Transverse colon (tissue), 3 donors: Measurements from ENCODE around the gene TEAD4.

ENCODE experiments used
- CTCF ChIP-seq, 5 experiments: fragments of 200-600 bp in 3 of 5; fragments of 450-650 bp in 2 of 5; sonication (generic) in 3 of 5; IDR thresholded peaks; 1 replicate in 2 of 5; 2 replicates in 3 of 5; pipeline ENCODE4 v1.5.1; 2016 to 2017; ENCODE audit warnings: antibody characterized with exemption in 5 of 5, inconsistent platforms in 3 of 5, mild to moderate bottlenecking in 2 of 5, moderate library complexity in 1 of 5
- POLR2A ChIP-seq: fragments of 450-650 bp; IDR thresholded peaks from one replicate; pipeline ENCODE4 v1.6.1; 2016; ENCODE audit warnings: antibody characterized with exemption, mild to moderate bottlenecking, moderate library complexity

DNA sequence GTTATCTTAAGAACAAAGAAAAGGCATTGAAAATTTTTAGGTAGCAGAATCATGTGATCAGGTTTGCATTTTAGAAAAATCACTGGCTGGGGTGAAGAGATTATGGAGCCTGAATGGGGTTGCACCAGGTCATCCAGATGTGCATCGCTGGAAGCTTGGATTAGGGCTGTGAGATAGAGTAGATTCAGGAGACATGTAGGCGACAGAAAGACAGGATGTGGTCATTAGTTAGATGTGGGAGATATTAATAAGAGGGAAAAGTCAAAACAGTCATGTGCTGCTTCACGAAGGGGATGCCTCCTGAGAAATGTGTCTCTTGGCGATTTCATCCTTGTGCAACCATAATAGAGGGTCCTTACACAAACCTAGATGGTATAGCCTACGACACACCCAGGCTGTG lies 25.1 kb downstream of the TEAD4 start:
- no peak for TF ChIP-seq CTCF (IDR thresholded peaks at IDR 0.05)
- no peak for TF ChIP-seq POLR2A
